Left forelimb (tissue), 1 donor: ENCODE data around the gene GJA9.
"Not testable (repeated sequence)": the region's sequence is repeated elsewhere in the genome, so short reads cannot be mapped to it uniquely, and the experiment has no call there.

Source experiments
- DNase-seq: peaks from one replicate; pipeline ENCODE4 v3.0.0-alpha.2; 2018; ENCODE audit warnings: low spot score

GJA9 gene

GRCh38 chr1:38881487-38881886, at the start of gene GJA9:
GJA9 (minus strand) TSS chr1:38881587; CDS start chr1:38876098, 5,489 bp downstream.
- no peak for DNase-seq

- no peak for DNase-seq
Measured at GRCh38 chr1:38929476-38929875, 48.1 kb upstream of the GJA9 start.

- DNase-seq, result no peak
Measured at GRCh38 chr1:38929054-38929453, 47.7 kb upstream of the GJA9 start.

- no peak for DNase-seq
Measured at GRCh38 chr1:38926091-38926490, 44.7 kb upstream of the GJA9 start.

- no peak for DNase-seq
Measured at GRCh38 chr1:38925391-38925790, 44.0 kb upstream of the GJA9 start.

- no peak for DNase-seq
Measured at GRCh38 chr1:38923607-38924006, 42.2 kb upstream of the GJA9 start.

GRCh38 chr1:38919130-38919529, 37.7 kb upstream of the GJA9 start:
- no peak for DNase-seq

GRCh38 chr1:38918568-38918967, 37.2 kb upstream of the GJA9 start:
- no peak for DNase-seq

- no peak for DNase-seq
Measured at GRCh38 chr1:38917772-38918171, 36.4 kb upstream of the GJA9 start.

- DNase-seq, result no peak
Measured at GRCh38 chr1:38917337-38917736, 36.0 kb upstream of the GJA9 start.

GRCh38 chr1:38915352-38915948, 34.1 kb upstream of the GJA9 start:
- no peak for DNase-seq

GRCh38 chr1:38914908-38915307, 33.5 kb upstream of the GJA9 start:
- not testable (repeated sequence) for DNase-seq

GRCh38 chr1:38908821-38909220, 27.4 kb upstream of the GJA9 start:
- no peak for DNase-seq

GRCh38 chr1:38905985-38906384, 24.6 kb upstream of the GJA9 start:
- no peak for DNase-seq

GRCh38 chr1:38899560-38899959, 18.2 kb upstream of the GJA9 start:
- no peak for DNase-seq

GRCh38 chr1:38898653-38899230, 17.4 kb upstream of the GJA9 start:
- no peak for DNase-seq

GRCh38 chr1:38896169-38896568, 14.8 kb upstream of the GJA9 start:
- no peak for DNase-seq

- DNase-seq, result no peak
Measured at GRCh38 chr1:38892976-38893375, 11.6 kb upstream of the GJA9 start.

- DNase-seq, result no peak
Measured at GRCh38 chr1:38891753-38892152, 10.4 kb upstream of the GJA9 start.

- no peak for DNase-seq
Measured at GRCh38 chr1:38889589-38889988, 8.2 kb upstream of the GJA9 start.

- no peak for DNase-seq
Measured at GRCh38 chr1:38888423-38889333, 7.3 kb upstream of the GJA9 start.

GRCh38 chr1:38885092-38885491, 3.7 kb upstream of the GJA9 start:
- DNase-seq, result no peak

- DNase-seq, result no peak
Measured at GRCh38 chr1:38875811-38876210, 5.6 kb downstream of the GJA9 start.
